AG10803 (cell line): Measurements from ENCODE around the gene MSMP.

Source experiments
- DNase-seq: peaks from one replicate; pipeline ENCODE4 v3.0.0; 2010; ENCODE audit warnings: low read depth
- H3K4me3 ChIP-seq: 2 replicates; pipeline ENCODE4 v1.5.1; 2011; ENCODE audit warnings: mild to moderate bottlenecking, low read length, control low read depth
- TF ChIP-seq, protein P1 (sequence below): conservative IDR thresholded peaks from 2 replicates; pipeline ENCODE4 v1.5.1; 2011; ENCODE audit warnings: mild to moderate bottlenecking, low read length, control low read depth, inconsistent platforms

The MSMP gene

DNA sequence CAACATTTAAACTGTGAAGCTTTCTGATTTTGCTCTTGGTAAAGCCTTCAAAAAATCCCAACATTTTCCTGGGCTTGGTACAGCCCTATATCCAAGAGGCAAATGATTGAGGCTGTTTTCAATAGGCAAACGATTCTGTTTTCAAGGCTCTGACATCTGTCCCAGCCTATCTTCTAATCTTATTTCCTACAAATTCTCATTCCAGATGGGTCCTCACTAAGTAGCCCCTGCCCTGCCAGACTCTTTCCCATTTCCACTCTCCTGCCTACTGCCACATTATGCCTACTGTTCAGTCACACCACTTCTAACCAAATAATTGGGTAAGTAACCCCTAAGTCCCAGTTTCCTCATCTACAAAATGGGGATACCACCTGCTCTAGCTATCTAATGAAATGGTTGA is 8.5 kb downstream of the MSMP start:
- no peak for DNase-seq
- H3K4me3 ChIP-seq = no peak overlapping the region
- TF ChIP-seq, protein P1, sequence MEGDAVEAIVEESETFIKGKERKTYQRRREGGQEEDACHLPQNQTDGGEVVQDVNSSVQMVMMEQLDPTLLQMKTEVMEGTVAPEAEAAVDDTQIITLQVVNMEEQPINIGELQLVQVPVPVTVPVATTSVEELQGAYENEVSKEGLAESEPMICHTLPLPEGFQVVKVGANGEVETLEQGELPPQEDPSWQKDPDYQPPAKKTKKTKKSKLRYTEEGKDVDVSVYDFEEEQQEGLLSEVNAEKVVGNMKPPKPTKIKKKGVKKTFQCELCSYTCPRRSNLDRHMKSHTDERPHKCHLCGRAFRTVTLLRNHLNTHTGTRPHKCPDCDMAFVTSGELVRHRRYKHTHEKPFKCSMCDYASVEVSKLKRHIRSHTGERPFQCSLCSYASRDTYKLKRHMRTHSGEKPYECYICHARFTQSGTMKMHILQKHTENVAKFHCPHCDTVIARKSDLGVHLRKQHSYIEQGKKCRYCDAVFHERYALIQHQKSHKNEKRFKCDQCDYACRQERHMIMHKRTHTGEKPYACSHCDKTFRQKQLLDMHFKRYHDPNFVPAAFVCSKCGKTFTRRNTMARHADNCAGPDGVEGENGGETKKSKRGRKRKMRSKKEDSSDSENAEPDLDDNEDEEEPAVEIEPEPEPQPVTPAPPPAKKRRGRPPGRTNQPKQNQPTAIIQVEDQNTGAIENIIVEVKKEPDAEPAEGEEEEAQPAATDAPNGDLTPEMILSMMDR = no peak

DNA sequence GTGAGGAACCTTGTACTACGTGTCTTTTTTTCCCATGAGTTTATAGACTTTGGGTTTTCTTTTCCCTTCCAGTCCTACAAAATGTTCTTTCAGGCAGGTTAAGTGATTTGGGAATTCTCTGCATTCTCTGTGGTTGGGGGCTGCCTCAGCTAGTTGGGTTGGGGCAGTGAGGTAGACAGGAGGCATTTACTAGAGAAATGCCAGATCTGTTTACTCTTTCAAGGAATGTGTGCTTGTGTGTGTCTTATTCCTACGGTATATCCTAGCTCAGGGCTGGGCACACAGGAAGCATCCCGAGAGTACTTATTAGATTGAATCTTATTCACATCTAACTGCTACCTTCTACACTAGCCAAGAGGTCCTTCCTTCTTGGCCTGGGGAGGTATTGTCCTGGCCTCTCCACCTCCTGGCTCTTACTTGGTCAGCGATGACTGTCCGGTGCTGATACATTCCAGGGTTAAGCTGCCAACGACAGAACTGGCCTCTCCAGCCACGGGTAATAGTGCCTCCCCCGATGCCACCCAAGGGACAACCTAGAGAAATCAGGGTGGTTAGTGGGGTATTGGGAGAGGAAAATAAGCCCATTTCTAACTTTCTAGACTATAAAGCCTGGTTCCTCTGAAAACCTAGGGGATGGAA is 10.1 kb downstream of the MSMP start:
- DNase-seq = no peak
- TF ChIP-seq, protein P1 = no peak

DNA sequence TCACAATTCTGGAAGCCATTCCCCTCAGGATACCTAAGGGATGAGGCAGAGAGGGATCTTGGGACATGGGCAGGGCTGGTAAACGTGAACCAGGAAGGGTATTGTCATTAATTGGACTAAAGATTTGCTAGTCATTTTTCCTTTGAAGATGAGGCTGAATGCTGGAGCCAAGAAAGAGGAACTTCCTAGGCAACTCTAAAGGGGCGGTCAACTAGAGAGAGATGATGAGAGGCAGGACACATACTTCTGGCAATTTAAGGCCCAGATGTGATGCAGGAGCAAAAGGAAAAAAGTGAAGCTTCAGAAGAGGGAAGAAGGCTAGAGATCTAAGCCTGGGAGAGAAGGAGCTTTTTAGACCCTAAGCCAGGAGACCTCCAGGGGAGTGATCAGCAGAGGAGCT is 10.6 kb downstream of the MSMP start:
- no peak overlapping the region for H3K4me3 ChIP-seq
- no peak for DNase-seq
- TF ChIP-seq, protein P1 = no peak

More for the DNA sequence above, 10.1 kb downstream of the MSMP start:
- no peak overlapping the region for H3K4me3 ChIP-seq

DNA sequence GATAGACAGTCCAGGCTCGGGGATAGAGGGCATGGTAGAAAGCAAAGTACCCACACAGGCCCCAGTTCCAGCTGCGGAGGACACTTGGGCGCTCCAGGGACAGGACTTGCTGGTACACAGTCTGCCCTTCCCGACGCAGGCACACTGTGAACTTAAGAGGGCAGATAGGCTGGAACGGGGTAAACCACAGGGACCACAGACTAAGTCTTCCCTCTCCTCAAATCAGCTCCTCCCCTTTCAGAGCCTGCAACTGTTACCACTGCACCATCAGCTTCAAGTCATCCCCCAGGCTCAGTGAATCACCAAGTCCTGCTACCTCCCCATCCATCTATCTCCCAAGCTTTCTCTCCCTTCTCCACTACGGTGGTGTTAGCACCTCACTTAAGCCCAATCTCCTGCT is 12.3 kb downstream of the MSMP start:
- no peak for DNase-seq
- TF ChIP-seq, protein P1 = no peak

DNA sequence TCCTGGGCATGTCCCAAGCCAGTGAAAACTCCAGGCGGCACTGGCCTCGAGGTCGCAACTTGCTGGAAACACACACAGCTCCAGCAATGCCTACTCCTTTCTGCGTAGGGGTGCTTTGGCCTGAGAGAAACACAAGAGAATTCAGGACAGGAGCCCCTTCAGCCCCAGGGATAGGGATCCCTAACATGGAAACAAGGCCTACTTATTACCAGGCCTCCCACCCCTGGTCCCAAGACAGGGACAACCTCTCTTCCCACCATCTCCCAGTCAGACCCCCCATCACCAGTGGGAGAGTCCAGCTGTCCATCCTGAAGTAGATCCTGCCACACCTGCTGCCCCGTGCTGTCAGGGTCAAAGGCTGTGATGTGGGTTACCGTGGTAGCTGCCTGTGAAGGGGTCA is 13.8 kb downstream of the MSMP start:
- no peak for DNase-seq
- TF ChIP-seq, protein P1 = no peak
- no peak overlapping the region for H3K4me3 ChIP-seq

More for the DNA sequence above, 12.3 kb downstream of the MSMP start:
- H3K4me3 ChIP-seq = no peak overlapping the region

DNA sequence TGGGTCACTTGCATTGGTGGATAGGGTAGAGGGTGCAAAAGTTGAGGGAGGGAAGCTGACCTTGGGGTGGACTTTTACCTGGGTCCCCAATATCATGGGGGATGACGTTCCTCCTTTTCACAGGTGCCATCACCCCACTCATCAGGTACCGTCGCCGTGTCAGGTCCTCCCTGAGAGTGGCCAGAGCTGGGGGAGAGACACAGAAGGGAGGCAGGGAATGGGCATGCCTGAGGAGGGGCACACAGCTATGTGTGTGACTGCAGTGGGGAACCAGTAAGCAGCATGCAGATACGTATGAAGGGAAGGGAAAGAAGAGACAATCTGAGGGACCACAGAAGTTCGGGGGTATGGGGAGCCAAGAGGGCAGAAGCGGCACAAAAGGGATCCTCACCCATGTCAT is 15.2 kb downstream of the MSMP start:
- DNase-seq = no peak
- no peak overlapping the region for H3K4me3 ChIP-seq
- TF ChIP-seq, protein P1 = no peak

DNA sequence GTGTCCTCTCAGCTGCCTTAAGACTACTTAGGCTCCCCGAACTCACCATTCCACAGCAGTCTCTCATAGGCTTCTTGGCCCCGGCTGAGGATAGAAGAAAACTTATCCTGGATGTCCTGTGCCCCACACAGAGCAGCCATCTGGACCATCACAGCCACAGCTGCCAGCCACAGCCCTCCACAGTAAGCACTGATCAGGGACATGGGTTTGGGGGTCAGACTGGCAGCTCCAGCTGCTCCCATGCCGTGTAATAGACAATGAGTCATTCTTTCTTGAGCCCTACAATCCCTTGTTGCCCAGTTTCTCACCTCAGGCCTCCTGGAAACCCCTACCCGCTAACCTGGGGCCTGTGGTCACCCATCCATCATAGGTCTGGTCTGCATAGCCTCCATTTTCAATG is 15.9 kb downstream of the MSMP start:
- DNase-seq = no peak
- no peak overlapping the region for H3K4me3 ChIP-seq
- TF ChIP-seq, protein P1 = no peak
